DND-41 (cell line): Measurements from ENCODE around the gene PPP2R3C.

ENCODE experiments used
- ATAC-seq: fragments of 200-7000 bp; cut with Tn5 transposase; 3 replicates; pipeline ENCODE4 v1.9.1; 2021; ENCODE audit warnings: low read depth; ENCODE audit not compliant: insufficient read depth
- DNase-seq: peaks from one replicate; pipeline ENCODE4 v3.0.0-alpha.2; 2020
- H2AFZ ChIP-seq: 2 replicates; pipeline ENCODE4 v1.6.0; 2012; ENCODE audit warnings: low read depth, low read length
- H3K27ac ChIP-seq: 2 replicates; pipeline ENCODE4 v1.5.1; 2012; ENCODE audit warnings: low read length, inconsistent platforms
- H3K27me3 ChIP-seq: fragments of 200-600 bp; sonication (generic); 2 replicates; pipeline ENCODE4 v1.6.0; 2012; ENCODE audit warnings: low read length, mild to moderate bottlenecking, inconsistent platforms; ENCODE audit not compliant: insufficient read depth, poor library complexity
- H3K36me3 ChIP-seq: 2 replicates; pipeline ENCODE4 v1.5.1; 2012; ENCODE audit warnings: low read length, inconsistent platforms; ENCODE audit not compliant: insufficient read depth
- H3K4me1 ChIP-seq: 2 replicates; pipeline ENCODE4 v1.5.1; 2012; ENCODE audit warnings: mild to moderate bottlenecking, low read length; ENCODE audit not compliant: insufficient read depth
- H3K4me2 ChIP-seq: 2 replicates; pipeline ENCODE4 v1.6.0; 2012; ENCODE audit warnings: mild to moderate bottlenecking, moderate library complexity, low read length, inconsistent platforms; ENCODE audit not compliant: insufficient read depth
- H3K4me3 ChIP-seq, 2 experiments: fragments of 200-600 bp in 1 of 2; shearing (Covaris generic) in 1 of 2; 2 replicates each; pipeline ENCODE4 v1.5.1; 2012 to 2016; ENCODE audit warnings: inconsistent platforms in 2 of 2, low read length in 2 of 2, mild to moderate bottlenecking in 2 of 2, low read depth in 1 of 2, moderate library complexity in 1 of 2
- H3K79me2 ChIP-seq: 2 replicates; pipeline ENCODE4 v1.6.0; 2012; ENCODE audit warnings: low read length, inconsistent platforms; ENCODE audit not compliant: insufficient read depth
- H3K9ac ChIP-seq: 2 replicates; pipeline ENCODE4 v1.6.0; 2012; ENCODE audit warnings: low read depth, mild to moderate bottlenecking, inconsistent platforms, low read length, moderate library complexity
- H3K9me3 ChIP-seq: 2 replicates; pipeline ENCODE4 v1.5.1; 2012; ENCODE audit warnings: low read length, moderate library complexity, mild to moderate bottlenecking, inconsistent platforms; ENCODE audit not compliant: insufficient read depth, severe bottlenecking
- H4K20me1 ChIP-seq: 2 replicates; pipeline ENCODE4 v1.6.0; 2012; ENCODE audit warnings: low read length; ENCODE audit not compliant: insufficient read depth
- EZH2 ChIP-seq: IDR thresholded peaks from 3 replicates; pipeline ENCODE4 v1.6.1; 2012; ENCODE audit warnings: borderline replicate concordance, low read depth, mild to moderate bottlenecking, moderate library complexity, low read length, inconsistent platforms; ENCODE audit not compliant: severe bottlenecking
- TF ChIP-seq, protein P1 (sequence below): IDR thresholded peaks from 2 replicates; pipeline ENCODE4 v1.5.1; 2012; ENCODE audit warnings: borderline replicate concordance, low read length, moderate library complexity, mild to moderate bottlenecking; ENCODE audit not compliant: poor library complexity, severe bottlenecking; ENCODE audit errors: extremely low read depth

The PPP2R3C gene

DNA sequence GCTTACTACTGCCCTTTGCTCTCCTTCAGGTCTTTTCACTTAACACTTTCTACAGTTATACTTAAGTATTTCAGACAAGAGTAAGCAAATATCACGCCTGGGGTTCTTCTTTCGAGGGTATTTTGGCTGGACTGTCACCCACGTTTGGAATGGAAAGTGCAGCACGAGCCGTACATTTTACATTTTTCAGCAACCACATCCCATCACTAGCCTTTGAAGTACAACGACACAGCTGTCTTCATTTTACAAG, 76.1 kb downstream of the PPP2R3C start:
- H3K4me2 ChIP-seq: peak overlapping the region; percentile 95
- peaks cover 26% of the 10 kb centered on the region for H3K4me1 ChIP-seq
- peaks cover 5% of the 10 kb centered on the region for H3K79me2 ChIP-seq
- H3K4me3 ChIP-seq: peak overlapping the region; percentile 79 to 81; a peak in 3 of 4 replicates
- peak overlapping the region; percentile 78 for H2AFZ ChIP-seq
- H3K9me3 ChIP-seq: no peaks in the 10 kb centered on the region
- no peaks in the 10 kb centered on the region for H3K27me3 ChIP-seq
- TF ChIP-seq, protein P1, sequence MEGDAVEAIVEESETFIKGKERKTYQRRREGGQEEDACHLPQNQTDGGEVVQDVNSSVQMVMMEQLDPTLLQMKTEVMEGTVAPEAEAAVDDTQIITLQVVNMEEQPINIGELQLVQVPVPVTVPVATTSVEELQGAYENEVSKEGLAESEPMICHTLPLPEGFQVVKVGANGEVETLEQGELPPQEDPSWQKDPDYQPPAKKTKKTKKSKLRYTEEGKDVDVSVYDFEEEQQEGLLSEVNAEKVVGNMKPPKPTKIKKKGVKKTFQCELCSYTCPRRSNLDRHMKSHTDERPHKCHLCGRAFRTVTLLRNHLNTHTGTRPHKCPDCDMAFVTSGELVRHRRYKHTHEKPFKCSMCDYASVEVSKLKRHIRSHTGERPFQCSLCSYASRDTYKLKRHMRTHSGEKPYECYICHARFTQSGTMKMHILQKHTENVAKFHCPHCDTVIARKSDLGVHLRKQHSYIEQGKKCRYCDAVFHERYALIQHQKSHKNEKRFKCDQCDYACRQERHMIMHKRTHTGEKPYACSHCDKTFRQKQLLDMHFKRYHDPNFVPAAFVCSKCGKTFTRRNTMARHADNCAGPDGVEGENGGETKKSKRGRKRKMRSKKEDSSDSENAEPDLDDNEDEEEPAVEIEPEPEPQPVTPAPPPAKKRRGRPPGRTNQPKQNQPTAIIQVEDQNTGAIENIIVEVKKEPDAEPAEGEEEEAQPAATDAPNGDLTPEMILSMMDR: no peak
- TF ChIP-seq EZH2: no peak
- peak overlapping the region; percentile 78 for H3K9ac ChIP-seq
- peak overlapping the region; percentile 59 for H3K27ac ChIP-seq
- ATAC-seq (no peak; the same call in 2 of the 3 replicates), DNase-seq (no peak)
- no peaks in the 10 kb centered on the region for H4K20me1 ChIP-seq
- no peaks in the 10 kb centered on the region; the same call in 1 of the 2 replicates for H3K36me3 ChIP-seq

DNA sequence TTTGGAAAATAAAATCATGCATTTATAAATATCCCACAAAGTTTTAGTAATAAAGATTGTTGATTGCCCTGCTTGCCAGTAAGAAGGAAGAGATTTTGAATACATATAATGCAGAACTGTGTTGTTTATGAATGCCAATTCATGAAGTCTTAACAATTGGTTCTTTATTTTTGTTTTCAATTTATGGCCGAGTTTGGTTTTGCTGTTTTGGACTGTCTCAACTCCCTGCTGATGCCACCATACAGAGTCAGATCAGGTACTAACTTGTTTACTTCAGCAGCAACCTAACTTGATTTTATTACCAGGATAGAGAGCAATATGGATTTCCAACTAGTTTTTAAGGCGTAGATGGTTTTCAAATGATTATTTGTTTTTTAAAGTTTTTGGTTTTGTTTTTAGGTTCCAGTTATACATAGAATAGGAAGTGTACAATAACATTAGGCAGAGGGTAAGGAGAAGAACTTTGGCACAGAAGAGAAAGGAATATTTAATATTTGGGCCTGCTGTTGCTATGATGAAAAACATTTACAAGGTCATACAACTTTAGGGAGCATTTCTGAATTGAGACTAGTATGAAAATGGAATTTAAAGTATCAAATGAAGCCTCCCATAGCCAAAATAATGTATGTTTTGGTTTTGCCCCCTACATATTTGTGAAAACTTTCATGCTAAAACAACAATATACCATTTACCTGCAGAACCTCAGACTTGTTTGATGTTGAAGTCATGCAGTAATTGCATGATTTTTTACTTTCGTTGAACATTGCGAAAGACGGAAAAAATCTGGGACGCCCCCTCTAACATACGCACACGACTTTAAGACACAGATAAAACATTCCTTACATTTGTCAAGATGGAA, 76.6 kb downstream of the PPP2R3C start:
- Histone ChIP-seq H2AFZ (peak overlapping the region; percentile 78), H3K4me1 (peaks cover 26% of the 10 kb centered on the region)
- no peak for DNase-seq

DNA sequence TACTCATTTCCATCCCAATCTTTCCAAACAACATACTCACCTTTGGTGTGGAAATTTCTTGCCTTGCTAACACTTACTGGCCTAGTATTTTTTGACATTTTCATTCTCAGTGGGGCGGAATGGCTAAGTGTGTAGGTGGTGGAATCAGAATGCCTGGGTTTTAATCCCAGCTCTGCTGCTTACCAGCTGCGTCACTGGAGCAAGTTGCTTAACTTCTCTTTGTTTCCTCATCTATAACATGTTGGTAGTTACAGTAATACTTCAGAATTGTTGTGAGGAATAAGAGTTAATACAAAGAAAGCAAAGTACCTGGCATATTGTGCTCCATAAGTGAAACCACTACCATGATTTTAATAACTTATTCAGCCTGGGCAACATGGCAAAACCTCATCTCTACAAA, 78.7 kb downstream of the PPP2R3C start:
- ATAC-seq: no peak
- Histone ChIP-seq H3K9me3 (no peaks in the 10 kb centered on the region), H3K36me3 (no peaks in the 10 kb centered on the region; the same call in 1 of the 2 replicates), H3K4me2 (no peak overlapping the region), H2AFZ (no peak overlapping the region), H3K9ac (no peak overlapping the region), H4K20me1 (no peaks in the 10 kb centered on the region), H3K27ac (no peak overlapping the region), H3K27me3 (no peaks in the 10 kb centered on the region), H3K4me3 (no peak overlapping the region), H3K4me1 (peaks cover 25% of the 10 kb centered on the region), H3K79me2 (peaks cover 5% of the 10 kb centered on the region)
- TF ChIP-seq EZH2: no peak
- TF ChIP-seq, protein P1: no peak
- no peak for DNase-seq

More for the DNA sequence above, 76.6 kb downstream of the PPP2R3C start:
- H3K79me2 ChIP-seq: peaks cover 5% of the 10 kb centered on the region
- H3K27ac ChIP-seq: peak overlapping the region; percentile 59
- H3K4me2 ChIP-seq: peak overlapping the region; percentile 95
- H3K4me3 ChIP-seq: peak overlapping the region; percentile 79 to 81; a peak in 3 of 4 replicates
- no peaks in the 10 kb centered on the region for H3K27me3 ChIP-seq
- peak overlapping the region; percentile 78 for H3K9ac ChIP-seq
- H3K9me3 ChIP-seq: no peaks in the 10 kb centered on the region
- TF ChIP-seq, protein P1: no peak
- no peak for TF ChIP-seq EZH2
- no peaks in the 10 kb centered on the region; the same call in 1 of the 2 replicates for H3K36me3 ChIP-seq
- no peaks in the 10 kb centered on the region for H4K20me1 ChIP-seq
- ATAC-seq: 0 out of 3 replicates have a peak, but pooled peaks have one; percentile 1
